ENCODE results near the gene MAPKAPK3.
A peak's percentile ranks its signal among the peaks of the same experiment; 100 is the strongest.

The MAPKAPK3 gene

DNA sequence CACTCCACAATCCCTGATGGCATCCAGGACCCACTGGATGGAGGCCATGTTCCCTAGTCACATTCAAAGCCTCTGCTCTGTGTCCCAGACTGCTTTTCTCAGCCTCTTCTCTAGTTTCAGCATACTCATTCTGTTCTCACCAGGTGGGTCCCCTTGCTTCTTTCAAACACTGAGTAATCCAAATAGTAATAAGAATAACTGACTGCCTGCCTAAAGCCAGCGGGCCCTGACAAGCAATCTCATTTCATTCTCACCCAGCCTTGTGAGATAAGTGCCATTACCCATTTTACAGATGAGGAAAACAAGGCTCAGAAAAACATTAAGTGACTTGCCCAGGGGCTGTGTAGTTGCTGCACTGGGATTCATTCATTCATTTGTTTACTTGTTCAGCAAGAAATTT, 25.4 kb downstream of the MAPKAPK3 start:
- DNase-seq (no peak), ATAC-seq (no peak)
- H3K9me3 Mint-ChIP-seq: no peaks in the 10 kb centered on the region
- H3K4me1 Mint-ChIP-seq: peaks cover 23% of the 10 kb centered on the region
- peaks cover 33% of the 10 kb centered on the region for H3K36me3 Mint-ChIP-seq (ENCODE audit: low read depth)
- H3K27me3 Mint-ChIP-seq: no peaks in the 10 kb centered on the region
- H3K4me3 Mint-ChIP-seq: no peak overlapping the region
- H3K27ac Mint-ChIP-seq: peak overlapping the region; percentile 12

DNA sequence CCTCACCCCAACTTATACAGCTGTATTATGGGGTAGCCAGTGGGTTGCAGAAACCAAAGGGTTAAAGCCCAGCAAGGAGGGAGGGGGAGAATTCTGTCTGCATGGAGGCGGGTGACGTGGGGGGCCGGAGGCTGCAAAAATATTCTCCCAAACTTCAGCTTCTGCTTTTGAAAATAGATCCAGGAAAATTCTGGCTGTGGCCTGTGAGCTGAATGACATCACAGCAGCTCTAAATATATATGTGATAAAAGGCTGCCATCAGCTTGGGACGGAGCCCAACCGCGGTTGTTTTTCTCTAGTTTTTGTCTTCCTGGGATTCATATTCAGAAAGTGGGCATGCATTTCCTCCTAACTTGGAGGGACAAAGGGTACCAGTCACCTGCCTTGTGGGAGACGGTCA, 27.6 kb downstream of the MAPKAPK3 start:
- Mint-ChIP-seq H3K4me1 (peaks cover 4% of the 10 kb centered on the region), H3K27me3 (no peaks in the 10 kb centered on the region), H3K27ac (no peak overlapping the region), H3K36me3 (ENCODE audit: low read depth) (peaks cover 28% of the 10 kb centered on the region), H3K4me3 (no peak overlapping the region), H3K9me3 (no peaks in the 10 kb centered on the region)
- ATAC-seq (no peak), DNase-seq (no peak)

GRCh38 chr3:50645378-50645777, 28.4 kb downstream of the MAPKAPK3 start:
- ATAC-seq: no peak
- DNase-seq: no peak
- Mint-ChIP-seq H3K4me3 (no peak overlapping the region), H3K27ac (no peak overlapping the region), H3K4me1 (no peaks in the 10 kb centered on the region), H3K36me3 (ENCODE audit: low read depth) (peaks cover 28% of the 10 kb centered on the region), H3K27me3 (no peaks in the 10 kb centered on the region), H3K9me3 (no peaks in the 10 kb centered on the region)

DNA sequence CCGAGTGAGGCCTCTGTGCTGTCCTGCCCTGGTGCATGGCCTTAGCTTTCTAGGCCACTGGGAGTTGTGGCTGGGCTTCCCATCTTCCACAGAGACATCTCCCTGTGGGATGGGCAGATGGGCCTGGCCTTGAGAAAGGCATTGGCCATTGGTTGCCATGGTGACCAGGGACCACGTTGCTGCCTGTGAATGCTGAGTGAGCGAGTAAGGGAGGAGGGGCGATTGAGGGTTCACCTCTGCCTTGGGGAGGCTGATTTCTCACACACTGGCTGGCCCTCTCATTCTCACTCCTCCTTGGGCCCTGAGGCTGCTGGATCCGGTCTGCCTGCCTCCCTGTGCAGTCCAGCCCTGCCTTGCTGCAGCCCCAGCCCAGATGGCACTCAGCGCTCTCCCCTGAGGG, 31.4 kb downstream of the MAPKAPK3 start:
- DNase-seq (no peak), ATAC-seq (no peak)
- Mint-ChIP-seq H3K36me3 (ENCODE audit: low read depth) (peaks cover 18% of the 10 kb centered on the region), H3K27me3 (no peaks in the 10 kb centered on the region), H3K4me3 (no peak overlapping the region), H3K9me3 (no peaks in the 10 kb centered on the region), H3K27ac (no peak overlapping the region), H3K4me1 (peaks cover 4% of the 10 kb centered on the region)

DNA sequence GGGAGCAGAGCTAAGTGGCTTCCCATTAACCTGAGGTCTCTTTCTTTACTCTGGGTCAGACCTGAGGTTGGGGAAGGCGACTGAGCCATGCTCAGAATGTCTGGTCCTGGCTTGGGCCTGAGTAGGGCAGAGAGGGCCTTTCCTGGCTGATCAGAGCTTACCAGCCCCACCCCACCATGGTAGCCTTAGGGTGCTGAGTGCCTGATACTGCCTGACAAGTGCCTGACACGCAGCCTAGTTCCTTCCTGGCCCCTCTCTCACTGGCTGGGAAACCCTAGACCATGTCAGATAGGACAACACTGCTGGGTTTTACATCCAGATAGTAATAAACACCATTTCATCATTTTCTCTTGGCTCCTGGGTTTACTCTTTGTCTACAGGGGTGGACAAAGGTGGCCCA, 32.0 kb downstream of the MAPKAPK3 start:
- no peak overlapping the region for H3K4me3 Mint-ChIP-seq
- no peaks in the 10 kb centered on the region for H3K27me3 Mint-ChIP-seq
- H3K9me3 Mint-ChIP-seq: no peaks in the 10 kb centered on the region
- H3K36me3 Mint-ChIP-seq (ENCODE audit: low read depth): peaks cover 18% of the 10 kb centered on the region
- ATAC-seq (no peak), DNase-seq (no peak)
- H3K27ac Mint-ChIP-seq: no peak overlapping the region
- H3K4me1 Mint-ChIP-seq: peaks cover 9% of the 10 kb centered on the region

DNA sequence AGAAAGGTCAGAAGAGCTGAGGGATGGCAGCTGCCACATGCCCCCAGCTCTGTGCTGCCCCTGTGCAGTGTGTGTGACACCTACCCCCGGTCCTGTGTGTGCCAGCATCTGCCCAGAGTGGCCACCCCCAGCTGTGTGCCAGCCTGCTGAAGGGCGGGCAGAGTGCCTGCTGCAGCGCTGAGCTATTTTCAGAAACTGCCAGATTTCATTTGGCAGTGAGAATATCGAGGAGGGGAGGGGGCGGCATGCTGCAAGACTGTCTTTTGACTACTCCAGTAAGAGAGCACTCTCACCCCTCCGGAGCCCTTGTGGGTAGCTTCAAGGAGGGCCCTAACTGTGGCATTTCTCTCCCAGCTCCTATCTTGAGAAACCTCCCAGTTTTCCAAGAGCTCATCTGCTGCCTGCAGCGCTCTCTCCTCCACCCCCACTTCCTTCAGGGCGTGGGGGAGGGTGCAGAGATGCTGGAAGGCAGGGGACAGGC, 32.5 kb downstream of the MAPKAPK3 start:
- H3K4me3 Mint-ChIP-seq: no peak overlapping the region
- no peaks in the 10 kb centered on the region for H3K9me3 Mint-ChIP-seq
- peaks cover 15% of the 10 kb centered on the region for H3K36me3 Mint-ChIP-seq (ENCODE audit: low read depth)
- peaks cover 14% of the 10 kb centered on the region for H3K4me1 Mint-ChIP-seq
- H3K27me3 Mint-ChIP-seq: no peaks in the 10 kb centered on the region
- DNase-seq (no peak), ATAC-seq (no peak)
- H3K27ac Mint-ChIP-seq: no peak overlapping the region

GRCh38 chr3:50650018-50650417, 33.1 kb downstream of the MAPKAPK3 start:
- no peak overlapping the region for H3K27ac Mint-ChIP-seq
- ATAC-seq: no peak
- peaks cover 11% of the 10 kb centered on the region for H3K36me3 Mint-ChIP-seq (ENCODE audit: low read depth)

GRCh38 chr3:50651445-50651844, 34.5 kb downstream of the MAPKAPK3 start:
- ATAC-seq: no peak
- H3K27ac Mint-ChIP-seq: no peak overlapping the region
- peaks cover 27% of the 10 kb centered on the region for H3K4me1 Mint-ChIP-seq
- H3K36me3 Mint-ChIP-seq (ENCODE audit: low read depth): peaks cover 5% of the 10 kb centered on the region
- no peak overlapping the region for H3K4me3 Mint-ChIP-seq
- no peaks in the 10 kb centered on the region for H3K27me3 Mint-ChIP-seq
- H3K9me3 Mint-ChIP-seq: no peaks in the 10 kb centered on the region
- DNase-seq: no peak

More at GRCh38 chr3:50650018-50650417, 33.1 kb downstream of the MAPKAPK3 start:
- Mint-ChIP-seq H3K4me3 (no peak overlapping the region), H3K27me3 (no peaks in the 10 kb centered on the region), H3K4me1 (peaks cover 20% of the 10 kb centered on the region), H3K9me3 (no peaks in the 10 kb centered on the region)
- no peak for DNase-seq

GRCh38 chr3:50651920-50652529, 35.1 kb downstream of the MAPKAPK3 start:
- DNase-seq (no peak), ATAC-seq (no peak)
- H3K27me3 Mint-ChIP-seq: no peaks in the 10 kb centered on the region
- peaks cover 5% of the 10 kb centered on the region for H3K36me3 Mint-ChIP-seq (ENCODE audit: low read depth)
- peak overlapping the region; percentile 16 for H3K27ac Mint-ChIP-seq
- no peaks in the 10 kb centered on the region for H3K9me3 Mint-ChIP-seq
- peaks cover 27% of the 10 kb centered on the region for H3K4me1 Mint-ChIP-seq
- no peak overlapping the region for H3K4me3 Mint-ChIP-seq

DNA sequence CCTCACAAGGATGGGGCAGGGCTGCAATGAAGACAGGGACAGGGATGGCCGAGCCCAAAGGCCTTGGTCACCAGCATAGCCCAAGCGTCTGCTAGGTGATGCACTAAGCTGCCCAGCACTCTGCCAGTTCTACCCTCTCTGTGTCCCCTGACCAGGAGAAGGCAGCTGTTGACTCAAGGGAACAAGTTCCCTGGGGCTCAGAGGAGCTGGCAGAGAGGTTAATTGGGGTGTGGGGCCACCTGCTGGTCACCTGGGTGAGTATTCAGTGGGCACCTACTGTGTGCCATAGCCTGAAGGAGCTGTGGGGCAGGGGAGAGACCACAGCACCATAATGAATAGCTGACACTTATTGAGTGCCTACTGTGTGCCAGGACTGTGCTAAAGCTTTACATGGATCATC, 35.8 kb downstream of the MAPKAPK3 start:
- DNase-seq (peak; percentile 62), ATAC-seq (peak; percentile 32)
- Mint-ChIP-seq H3K9me3 (no peaks in the 10 kb centered on the region), H3K27ac (peak overlapping the region; percentile 16), H3K4me1 (peaks cover 27% of the 10 kb centered on the region), H3K27me3 (no peaks in the 10 kb centered on the region), H3K4me3 (no peak overlapping the region), H3K36me3 (ENCODE audit: low read depth) (peaks cover 2% of the 10 kb centered on the region)

- H3K4me1 Mint-ChIP-seq: peaks cover 27% of the 10 kb centered on the region
- peak; percentile 15 for ATAC-seq
- no peak overlapping the region for H3K4me3 Mint-ChIP-seq
- H3K27me3 Mint-ChIP-seq: no peaks in the 10 kb centered on the region
- DNase-seq: no peak
- no peaks in the 10 kb centered on the region for H3K36me3 Mint-ChIP-seq (ENCODE audit: low read depth)
- no peaks in the 10 kb centered on the region for H3K9me3 Mint-ChIP-seq
- peak overlapping the region; percentile 85 for H3K27ac Mint-ChIP-seq
These were observed 37.1 kb downstream of the MAPKAPK3 start for GRCh38 chr3:50653937-50654595.

- ATAC-seq (peak; percentile 86), DNase-seq (peak; percentile 40)
- H3K27me3 Mint-ChIP-seq: no peaks in the 10 kb centered on the region
- no peaks in the 10 kb centered on the region for H3K36me3 Mint-ChIP-seq (ENCODE audit: low read depth)
- no peaks in the 10 kb centered on the region for H3K9me3 Mint-ChIP-seq
- peaks cover 27% of the 10 kb centered on the region for H3K4me1 Mint-ChIP-seq
- peak overlapping the region; percentile 85 for H3K27ac Mint-ChIP-seq
- no peak overlapping the region for H3K4me3 Mint-ChIP-seq
These were observed 38.3 kb downstream of the MAPKAPK3 start for GRCh38 chr3:50655009-50655830.

DNA sequence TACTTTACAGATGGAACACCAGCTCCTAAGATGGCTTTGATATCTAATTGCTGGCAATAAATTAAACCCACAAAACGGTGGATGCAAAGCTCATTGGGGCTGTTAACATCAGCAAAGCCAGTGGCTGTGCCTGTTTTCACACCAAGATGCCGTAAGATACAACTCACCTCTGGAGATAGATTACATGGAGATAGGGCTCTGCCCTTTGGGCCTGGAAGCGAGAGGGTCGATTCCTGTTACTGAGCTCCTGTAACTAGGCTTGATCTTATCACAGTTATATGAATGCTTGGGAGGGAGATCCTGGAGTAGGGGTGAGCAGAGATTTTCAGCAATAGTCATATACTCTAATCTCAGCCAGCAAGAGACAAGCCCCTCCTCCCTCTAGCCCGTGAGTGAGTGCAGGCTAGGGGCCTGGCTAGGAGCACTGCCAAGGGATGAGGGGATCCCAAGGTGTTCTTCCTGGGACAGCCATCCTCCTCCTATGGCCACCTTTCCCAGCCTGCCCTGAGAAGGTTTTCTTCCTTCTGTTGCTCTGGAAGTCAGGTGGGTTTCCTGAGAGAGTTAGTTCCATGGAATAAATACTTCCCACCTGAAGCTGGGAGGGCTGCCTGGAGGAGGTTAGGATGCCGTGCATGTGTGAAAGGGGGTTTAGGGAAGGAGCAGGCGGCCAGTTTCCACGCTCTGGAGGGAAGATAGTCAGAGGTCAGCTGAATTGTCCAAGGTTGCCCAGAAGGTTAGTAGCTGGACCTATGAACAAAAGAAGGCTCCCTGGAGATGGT, 39.7 kb downstream of the MAPKAPK3 start:
- H3K27me3 Mint-ChIP-seq: no peaks in the 10 kb centered on the region
- peaks cover 27% of the 10 kb centered on the region for H3K4me1 Mint-ChIP-seq
- H3K9me3 Mint-ChIP-seq: no peaks in the 10 kb centered on the region
- ATAC-seq: no peak
- DNase-seq: no peak
- H3K27ac Mint-ChIP-seq: no peak overlapping the region
- no peak overlapping the region for H3K4me3 Mint-ChIP-seq
- no peaks in the 10 kb centered on the region for H3K36me3 Mint-ChIP-seq (ENCODE audit: low read depth)

- H3K4me1 Mint-ChIP-seq: peaks cover 27% of the 10 kb centered on the region
- no peaks in the 10 kb centered on the region for H3K9me3 Mint-ChIP-seq
- peaks cover 2% of the 10 kb centered on the region for H3K27me3 Mint-ChIP-seq
- no peaks in the 10 kb centered on the region for H3K36me3 Mint-ChIP-seq (ENCODE audit: low read depth)
- no peak for ATAC-seq
- no peak for DNase-seq
- no peak overlapping the region for H3K4me3 Mint-ChIP-seq
- no peak overlapping the region for H3K27ac Mint-ChIP-seq
These were observed 40.5 kb downstream of the MAPKAPK3 start for GRCh38 chr3:50657407-50657806.

Measured in activated naive CD8-positive, alpha-beta T cell treated with anti-CD3 and anti-CD28 coated beads, Interleukin-2, amount 50 U/mL, for 24 hours (primary cell).